Osteocyte (in vitro differentiated cells): ENCODE data around the gene MAEL. TPM values are rescaled to one million over a fixed set of nuclear protein-coding genes. Genes with fewer than 3 reads are reported as not detected.

Source experiments
- DNase-seq: peaks from one replicate; pipeline ENCODE4 v3.0.0; 2021; ENCODE audit warnings: mixed read lengths; ENCODE audit not compliant: unreplicated experiment; ENCODE audit errors: extremely low spot score
- H3K27ac Mint-ChIP-seq: one replicate; pipeline ENCODE4 v1.8.0; 2021; ENCODE audit warnings: mild to moderate bottlenecking, mixed read lengths; ENCODE audit not compliant: unreplicated experiment
- H3K27me3 Mint-ChIP-seq: one replicate; pipeline ENCODE4 v1.8.0; 2021; ENCODE audit warnings: mixed read lengths; ENCODE audit not compliant: unreplicated experiment
- H3K36me3 Mint-ChIP-seq: one replicate; pipeline ENCODE4 v1.8.0; 2021; ENCODE audit warnings: mixed read lengths; ENCODE audit not compliant: unreplicated experiment
- H3K4me1 Mint-ChIP-seq: one replicate; pipeline ENCODE4 v1.8.0; 2021; ENCODE audit warnings: mixed read lengths; ENCODE audit not compliant: unreplicated experiment
- H3K4me3 Mint-ChIP-seq: one replicate; pipeline ENCODE4 v1.8.0; 2021; ENCODE audit warnings: mild to moderate bottlenecking, moderate library complexity, mixed read lengths; ENCODE audit not compliant: unreplicated experiment
- H3K9me3 Mint-ChIP-seq: one replicate; pipeline ENCODE4 v1.8.0; 2021; ENCODE audit warnings: mixed read lengths; ENCODE audit not compliant: unreplicated experiment
- CTCF ChIP-seq: fragments of 200-600 bp; sonication (generic); IDR thresholded peaks from 2 replicates; pipeline ENCODE4 v1.5.0; 2021; ENCODE audit warnings: antibody characterized with exemption, mild to moderate bottlenecking, moderate library complexity
- total RNA-seq: library from RNA; stranded (reverse); gene quantifications from 2 replicates; pipeline ENCODE4 v1.2.1, GENCODE V29; 2021

Gene MAEL
- total RNA-seq, 1 donor from 2014 or later = not detected

- Mint-ChIP-seq H3K36me3 (no peaks in the 10 kb centered on the region), H3K4me1 (peaks cover 11% of the 10 kb centered on the region), H3K27me3 (peaks cover 49% of the 10 kb centered on the region), H3K27ac (no peak overlapping the region), H3K4me3 (no peak overlapping the region), H3K9me3 (no peaks in the 10 kb centered on the region)
- DNase-seq = no peak
- TF ChIP-seq CTCF = no peak
Measured at GRCh38 chr1:166978821-166979220, 10.3 kb upstream of the MAEL start.

GRCh38 chr1:166980383-166980782 lies 8.7 kb upstream of the MAEL start:
- no peak for DNase-seq
- peaks cover 5% of the 10 kb centered on the region for H3K4me1 Mint-ChIP-seq
- H3K27ac Mint-ChIP-seq = no peak overlapping the region
- no peaks in the 10 kb centered on the region for H3K9me3 Mint-ChIP-seq
- H3K36me3 Mint-ChIP-seq = no peaks in the 10 kb centered on the region
- H3K4me3 Mint-ChIP-seq = no peak overlapping the region
- TF ChIP-seq CTCF = no peak
- peaks cover 47% of the 10 kb centered on the region for H3K27me3 Mint-ChIP-seq

GRCh38 chr1:166980818-166981217 lies 8.3 kb upstream of the MAEL start:
- Mint-ChIP-seq H3K9me3 (no peaks in the 10 kb centered on the region), H3K27ac (no peak overlapping the region), H3K4me3 (no peak overlapping the region), H3K4me1 (peaks cover 5% of the 10 kb centered on the region), H3K36me3 (no peaks in the 10 kb centered on the region), H3K27me3 (peaks cover 50% of the 10 kb centered on the region)
- DNase-seq = no peak
- no peak for TF ChIP-seq CTCF

- Mint-ChIP-seq H3K36me3 (no peaks in the 10 kb centered on the region), H3K9me3 (no peaks in the 10 kb centered on the region), H3K4me1 (no peaks in the 10 kb centered on the region), H3K27ac (no peak overlapping the region), H3K4me3 (no peak overlapping the region), H3K27me3 (peaks cover 50% of the 10 kb centered on the region)
- DNase-seq = no peak
- TF ChIP-seq CTCF = no peak
Measured at GRCh38 chr1:166981589-166981988, 7.5 kb upstream of the MAEL start.

GRCh38 chr1:166999075-166999474 lies 10.0 kb downstream of the MAEL start:
- DNase-seq = no peak
- H3K9me3 Mint-ChIP-seq = peaks cover 4% of the 10 kb centered on the region
- H3K4me3 Mint-ChIP-seq = no peak overlapping the region
- H3K4me1 Mint-ChIP-seq = no peaks in the 10 kb centered on the region
- no peak for TF ChIP-seq CTCF
- no peaks in the 10 kb centered on the region for H3K36me3 Mint-ChIP-seq
- peaks cover 40% of the 10 kb centered on the region for H3K27me3 Mint-ChIP-seq
- no peak overlapping the region for H3K27ac Mint-ChIP-seq
